ENCODE measurements around the gene DGKB.

GRCh38 chr7:14806891-14807290 is 95.7 kb downstream of the DGKB start:
- TF ChIP-seq CTCF (IDR thresholded peaks at IDR 0.05) (no peak), TCF7L2 (IDR thresholded peaks at IDR 0.05; ENCODE audit: low read depth, low read length) (no peak), POLR2AphosphoS5 (IDR thresholded peaks at IDR 0.05; ENCODE audit: low read depth, low read length) (no peak)
